Measurements from ENCODE around the gene NDUFS8.

GRCh38 chr11:68035266-68035876 is 4.9 kb downstream of the NDUFS8 start:
- TF ChIP-seq, protein P1, sequence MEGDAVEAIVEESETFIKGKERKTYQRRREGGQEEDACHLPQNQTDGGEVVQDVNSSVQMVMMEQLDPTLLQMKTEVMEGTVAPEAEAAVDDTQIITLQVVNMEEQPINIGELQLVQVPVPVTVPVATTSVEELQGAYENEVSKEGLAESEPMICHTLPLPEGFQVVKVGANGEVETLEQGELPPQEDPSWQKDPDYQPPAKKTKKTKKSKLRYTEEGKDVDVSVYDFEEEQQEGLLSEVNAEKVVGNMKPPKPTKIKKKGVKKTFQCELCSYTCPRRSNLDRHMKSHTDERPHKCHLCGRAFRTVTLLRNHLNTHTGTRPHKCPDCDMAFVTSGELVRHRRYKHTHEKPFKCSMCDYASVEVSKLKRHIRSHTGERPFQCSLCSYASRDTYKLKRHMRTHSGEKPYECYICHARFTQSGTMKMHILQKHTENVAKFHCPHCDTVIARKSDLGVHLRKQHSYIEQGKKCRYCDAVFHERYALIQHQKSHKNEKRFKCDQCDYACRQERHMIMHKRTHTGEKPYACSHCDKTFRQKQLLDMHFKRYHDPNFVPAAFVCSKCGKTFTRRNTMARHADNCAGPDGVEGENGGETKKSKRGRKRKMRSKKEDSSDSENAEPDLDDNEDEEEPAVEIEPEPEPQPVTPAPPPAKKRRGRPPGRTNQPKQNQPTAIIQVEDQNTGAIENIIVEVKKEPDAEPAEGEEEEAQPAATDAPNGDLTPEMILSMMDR (conservative IDR thresholded peaks at IDR 0.05; ENCODE audit: low read depth, low read length): no peak
- TF ChIP-seq POLR2A (IDR thresholded peaks at IDR 0.05; ENCODE audit: low read depth, low read length) (no peak), USF2 (IDR thresholded peaks at IDR 0.05; ENCODE audit: low read depth, low read length) (no peak), BHLHE40 (IDR thresholded peaks at IDR 0.05; ENCODE audit: low read depth, low read length) (no peak), RFX5 (IDR thresholded peaks at IDR 0.05; ENCODE audit: low read depth, low read length) (no peak), RCOR1 (IDR thresholded peaks at IDR 0.05; ENCODE audit: insufficient replicate concordance, low read length) (no peak), MXI1 (IDR thresholded peaks at IDR 0.05; ENCODE audit: borderline replicate concordance, low read depth, low read length) (no peak), SMC3 (IDR thresholded peaks at IDR 0.05; ENCODE audit: low read depth, low read length) (no peak), FOS (IDR thresholded peaks at IDR 0.05; ENCODE audit: low read depth, low read length) (no peak), CEBPB (IDR thresholded peaks at IDR 0.05; ENCODE audit: low read depth, low read length) (no peak), RAD21 (IDR thresholded peaks at IDR 0.05; ENCODE audit: low read length) (no peak), NFE2L2 (IDR thresholded peaks at IDR 0.05; ENCODE audit: low read depth, low read length) (no peak)
- TF ChIP-seq, protein P2, sequence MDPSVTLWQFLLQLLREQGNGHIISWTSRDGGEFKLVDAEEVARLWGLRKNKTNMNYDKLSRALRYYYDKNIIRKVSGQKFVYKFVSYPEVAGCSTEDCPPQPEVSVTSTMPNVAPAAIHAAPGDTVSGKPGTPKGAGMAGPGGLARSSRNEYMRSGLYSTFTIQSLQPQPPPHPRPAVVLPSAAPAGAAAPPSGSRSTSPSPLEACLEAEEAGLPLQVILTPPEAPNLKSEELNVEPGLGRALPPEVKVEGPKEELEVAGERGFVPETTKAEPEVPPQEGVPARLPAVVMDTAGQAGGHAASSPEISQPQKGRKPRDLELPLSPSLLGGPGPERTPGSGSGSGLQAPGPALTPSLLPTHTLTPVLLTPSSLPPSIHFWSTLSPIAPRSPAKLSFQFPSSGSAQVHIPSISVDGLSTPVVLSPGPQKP (IDR thresholded peaks at IDR 0.05; ENCODE audit: borderline replicate concordance, low read depth, low read length): no peak
